Iris pigment epithelial cell (primary cell): ENCODE measurements around the gene UFC1.

Source experiments
- DNase-seq: peaks from one replicate; pipeline ENCODE4 v3.0.0-alpha.2; 2011; ENCODE audit warnings: low read depth

UFC1 gene

DNA sequence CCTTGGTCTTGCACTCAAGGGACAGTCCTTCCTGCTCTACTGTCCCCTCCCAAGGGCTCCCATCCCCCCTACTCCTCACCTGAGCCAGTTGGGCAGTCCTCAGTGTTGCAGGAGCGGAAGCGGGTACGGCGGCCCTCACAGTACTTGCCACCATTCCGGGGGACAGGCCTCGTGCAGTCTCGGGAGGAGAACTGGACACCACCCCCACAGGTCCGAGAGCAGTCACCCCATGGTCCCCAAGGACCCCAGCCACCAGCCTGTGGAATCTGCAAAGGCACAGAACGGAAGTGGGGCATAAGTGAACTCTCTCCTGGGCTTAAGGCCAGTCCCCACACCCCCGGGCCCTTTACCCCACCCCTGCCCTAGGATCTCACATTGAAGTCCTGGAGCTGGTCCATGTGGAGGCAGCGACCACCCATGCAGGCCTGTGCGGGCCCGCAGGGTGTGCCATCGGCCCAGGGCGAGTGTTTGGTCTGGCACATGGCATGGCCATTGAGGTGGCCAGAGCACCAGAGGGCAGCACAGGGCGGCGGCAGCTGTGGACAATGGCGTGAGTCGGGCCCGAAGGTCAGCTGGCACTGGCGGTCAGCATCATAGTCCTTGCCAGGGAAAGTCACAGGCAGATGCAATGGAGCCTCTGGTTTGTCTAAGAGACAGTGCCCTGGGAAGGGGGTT is 39.9 kb downstream of the UFC1 start:
- no peak for DNase-seq

- DNase-seq, result no peak
These were observed 41.4 kb downstream of the UFC1 start for GRCh38 chr1:161195171-161195570.

DNA sequence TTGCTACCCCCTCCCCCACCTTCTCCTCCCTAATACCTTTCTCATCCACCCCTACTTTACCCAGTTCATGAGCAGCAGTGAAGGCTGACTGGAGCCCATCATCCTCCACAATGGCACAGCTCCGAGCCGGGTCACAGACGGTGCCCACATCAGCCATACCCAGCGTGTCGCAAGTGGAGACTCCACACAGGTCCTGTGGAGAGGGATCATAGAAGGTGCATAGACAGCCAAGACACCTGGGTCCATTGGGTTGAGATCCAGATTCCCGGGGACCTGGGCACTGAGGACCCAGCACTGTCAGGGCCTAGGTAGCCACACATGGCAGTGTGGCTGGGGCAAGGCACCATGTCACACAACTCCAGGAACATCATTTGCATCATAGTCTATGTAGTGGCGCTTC is 42.3 kb downstream of the UFC1 start:
- no peak for DNase-seq

- DNase-seq, result peak; percentile 81
These were observed 43.0 kb downstream of the UFC1 start for GRCh38 chr1:161196521-161197451.

DNA sequence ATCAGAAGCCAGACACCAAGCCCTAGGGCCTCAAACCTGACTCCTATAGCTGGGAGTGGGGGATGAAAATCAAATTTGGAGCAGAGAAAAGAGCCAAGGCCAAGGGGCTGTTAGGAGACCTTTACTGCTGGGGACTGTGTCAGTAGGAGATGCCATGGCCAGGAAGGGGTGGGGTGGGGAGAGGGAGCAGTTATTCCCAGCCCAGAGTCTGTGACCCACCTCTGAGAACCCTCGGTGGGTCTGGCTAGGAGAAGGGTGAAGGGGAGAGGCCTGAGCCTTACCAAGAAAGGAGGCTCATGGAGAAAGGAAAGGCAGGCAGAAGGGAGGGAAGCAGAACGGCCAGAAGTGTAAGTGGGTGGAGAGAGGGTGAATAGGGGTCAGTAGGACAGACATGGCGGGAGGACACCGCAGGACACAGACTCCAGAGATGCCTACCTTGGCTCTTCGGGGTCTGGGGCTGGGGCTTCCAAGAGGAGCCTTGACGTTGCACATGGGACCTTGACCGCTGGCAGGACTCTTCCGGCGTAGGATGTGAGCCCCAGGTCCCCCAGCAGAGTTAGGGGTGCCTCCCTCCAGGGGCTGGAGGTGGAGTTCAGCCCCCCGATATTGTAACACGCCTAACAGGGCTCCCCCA is 43.9 kb downstream of the UFC1 start:
- no peak for DNase-seq

- DNase-seq, result peak; percentile 43
These were observed 44.6 kb downstream of the UFC1 start for GRCh38 chr1:161198194-161198896.

DNA sequence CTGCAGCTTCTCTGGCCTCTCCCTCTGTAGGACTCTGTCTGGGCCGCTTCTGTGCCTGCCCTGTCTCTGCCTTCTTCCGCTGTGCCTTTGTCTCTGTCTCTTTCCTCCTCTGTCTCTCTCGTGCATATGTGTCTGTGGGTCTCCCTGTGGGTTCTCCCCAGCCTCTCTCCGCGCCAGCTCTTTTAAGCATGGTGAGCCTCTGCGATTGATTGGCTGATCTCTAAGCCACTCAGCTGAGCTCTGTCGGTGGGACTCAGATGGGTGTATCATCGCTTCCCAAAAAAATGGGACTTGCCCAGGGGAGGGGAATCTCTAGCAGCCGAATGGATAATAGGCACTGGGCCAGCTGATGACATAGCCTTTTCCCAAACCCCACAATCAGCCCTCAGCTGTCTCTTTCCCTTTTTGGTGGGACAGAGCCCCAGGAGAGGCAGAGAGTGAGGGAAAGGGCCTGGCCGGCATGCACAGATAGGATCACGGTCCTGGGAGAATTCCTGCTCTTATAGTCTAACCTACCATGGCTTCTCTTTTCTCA is 45.2 kb downstream of the UFC1 start, which contains the start of gene ADAMTS4:
ADAMTS4 (minus strand) TSS at position 158 of the 535 bp plus-strand sequence. CDS start 427 bp downstream, outside the sequence.
- DNase-seq, result peak; percentile 65

GRCh38 chr1:161199506-161200139 is 45.8 kb downstream of the UFC1 start:
- DNase-seq, result no peak

DNA sequence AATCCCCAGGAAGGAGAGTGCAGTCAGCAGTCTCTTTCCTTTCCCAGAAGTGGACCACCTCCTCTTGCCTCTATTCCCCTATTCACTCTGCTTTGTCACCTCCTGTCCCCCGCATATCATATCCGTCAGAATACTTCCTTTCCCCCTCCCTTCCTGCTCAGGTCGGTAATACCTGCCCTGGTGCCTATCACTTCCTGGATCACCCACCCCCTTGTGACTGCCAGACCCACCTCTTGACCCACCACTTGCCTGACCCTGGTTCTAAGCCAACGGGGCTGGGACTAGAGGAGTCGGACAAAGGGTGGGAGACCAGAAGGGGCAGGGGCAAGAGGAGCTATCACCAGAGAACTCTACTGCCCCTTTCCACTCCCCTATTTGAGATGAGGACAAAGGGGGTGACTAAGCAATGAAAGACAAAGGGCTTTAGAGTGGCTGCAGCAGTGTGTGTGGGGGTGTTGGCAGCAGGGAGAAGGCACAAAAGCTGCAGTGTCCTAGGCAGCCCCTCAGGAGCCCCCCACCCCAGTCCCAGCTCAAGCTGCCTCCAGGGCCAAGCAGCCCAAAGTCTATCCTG is 46.7 kb downstream of the UFC1 start:
- no peak for DNase-seq

- peak; percentile 67 for DNase-seq
These were observed 47.4 kb downstream of the UFC1 start for GRCh38 chr1:161200992-161201835.

GRCh38 chr1:161201836-161202712 is 48.3 kb downstream of the UFC1 start, which contains the start of gene NDUFS2:
TSS of gene NDUFS2 (plus strand) at chr1:161202367. CDS start at chr1:161202386, 19 bp downstream.
- peak; percentile 99 for DNase-seq

- DNase-seq, result peak; percentile 56
These were observed 52.8 kb downstream of the UFC1 start for GRCh38 chr1:161206411-161207140.

- peak; percentile 82 for DNase-seq
These were observed 53.4 kb downstream of the UFC1 start for GRCh38 chr1:161207173-161207572.
